IMR-90 (cell line): ENCODE data around the gene ATP5MC3. TPM values are rescaled to one million over a fixed set of nuclear protein-coding genes. Genes with fewer than 3 reads are reported as not detected.

ENCODE experiments used
- ATAC-seq: fragments of 200-7000 bp; cut with Tn5 transposase; 2 replicates; pipeline ENCODE4 v1.9.1; 2020; ENCODE audit warnings: low read depth, mild to moderate bottlenecking, moderate library complexity
- BruUV-seq: library from RNA; stranded (reverse); fragments of 400-500 nt; replicated peaks from 2 replicates; lab custom pipeline; 2021; lab: Mats Ljungman, UMichigan
- CTCF ChIA-PET: fragments of 300-600 bp; formaldehyde crosslinking; extraction: SDS; loops from one replicate; lab custom pipeline; 2021; ENCODE audit warnings: antibody characterized with exemption; lab: Yijun Ruan, JAX
- POLR2A ChIA-PET: fragments of 300-600 bp; sonication (Branson Sonifier 250); formaldehyde crosslinking; loops from one replicate; lab custom pipeline; 2022; ENCODE audit warnings: antibody characterized with exemption; ENCODE audit not compliant: unreplicated experiment; lab: Charles Lee
- DNase-seq: peaks from one replicate; pipeline ENCODE4 v3.0.0; 2013
- H2AFZ ChIP-seq: replicated peaks from 2 replicates; pipeline ENCODE3; 2013; ENCODE audit warnings: low read length, mild to moderate bottlenecking; ENCODE audit not compliant: poor library complexity
- H2AK5ac ChIP-seq: 2 replicates; pipeline ENCODE4 v1.6.1; 2013; ENCODE audit warnings: low read depth, low read length, inconsistent platforms
- H2AK9ac ChIP-seq: replicated peaks from 2 replicates; pipeline ENCODE3; 2013; ENCODE audit warnings: mild to moderate bottlenecking, low read depth, low read length, moderate library complexity; ENCODE audit not compliant: poor library complexity
- H2BK120ac ChIP-seq: 2 replicates; pipeline ENCODE4 v1.6.1; 2013; ENCODE audit warnings: low read depth, low read length, inconsistent platforms
- H2BK15ac ChIP-seq: 3 replicates; pipeline ENCODE4 v1.6.1; 2013; ENCODE audit warnings: low read depth, low read length, inconsistent platforms
- H2BK20ac ChIP-seq: 2 replicates; pipeline ENCODE4 v1.6.1; 2013; ENCODE audit warnings: low read depth, mild to moderate bottlenecking, inconsistent platforms, low read length, moderate library complexity
- H2BK5ac ChIP-seq: 2 replicates; pipeline ENCODE4 v1.6.1; 2013; ENCODE audit warnings: mild to moderate bottlenecking, low read depth, low read length, inconsistent platforms; ENCODE audit not compliant: poor library complexity, severe bottlenecking
- H3K14ac ChIP-seq: replicated peaks from 2 replicates; pipeline ENCODE4 v1.6.1; 2013; ENCODE audit warnings: low read depth, low read length, inconsistent platforms
- H3K18ac ChIP-seq: 2 replicates; pipeline ENCODE4 v1.6.1; 2013; ENCODE audit warnings: low read depth, low read length, control low read depth
- H3K23ac ChIP-seq: 2 replicates; pipeline ENCODE4 v1.6.1; 2013; ENCODE audit warnings: low read depth, low read length, inconsistent platforms
- H3K27ac ChIP-seq: 2 replicates; pipeline ENCODE4 v1.5.1; 2013; ENCODE audit warnings: mild to moderate bottlenecking, control low read depth, low read length; ENCODE audit not compliant: insufficient read depth
- H3K27me3 ChIP-seq: 2 replicates; pipeline ENCODE4 v1.6.1; 2013; ENCODE audit warnings: low read length; ENCODE audit not compliant: control insufficient read depth, insufficient read depth
- H3K36me3 ChIP-seq: 2 replicates; pipeline ENCODE4 v1.6.1; 2013; ENCODE audit warnings: low read length, mixed read lengths; ENCODE audit not compliant: control insufficient read depth, insufficient read depth
- H3K4ac ChIP-seq: 2 replicates; pipeline ENCODE4 v1.6.1; 2013; ENCODE audit warnings: low read depth, low read length, inconsistent platforms
- H3K4me1 ChIP-seq: 2 replicates; pipeline ENCODE4 v1.6.1; 2013; ENCODE audit warnings: low read length, mixed read lengths; ENCODE audit not compliant: control insufficient read depth, insufficient read depth
- H3K4me2 ChIP-seq: 2 replicates; pipeline ENCODE4 v1.6.1; 2013; ENCODE audit warnings: low read depth, mild to moderate bottlenecking, control low read depth, low read length, moderate library complexity
- H3K4me3 ChIP-seq: 2 replicates; pipeline ENCODE4 v1.5.1; 2013; ENCODE audit warnings: low read depth, mild to moderate bottlenecking, control low read depth, low read length, moderate library complexity; ENCODE audit not compliant: insufficient read depth
- H3K56ac ChIP-seq: 2 replicates; pipeline ENCODE4 v1.6.1; 2013; ENCODE audit warnings: low read length, inconsistent platforms; ENCODE audit not compliant: insufficient read depth; ENCODE audit errors: extremely low read depth
- H3K79me1 ChIP-seq, 2 experiments: 2 replicates each; pipeline ENCODE4 v1.6.1; 2013; ENCODE audit warnings: low read length in 2 of 2, inconsistent platforms in 1 of 2, low read depth in 1 of 2
- H3K9ac ChIP-seq: 2 replicates; pipeline ENCODE4 v1.6.1; 2013; ENCODE audit warnings: low read depth, low read length, control low read depth
- H3K9me1 ChIP-seq: 2 replicates; pipeline ENCODE4 v1.6.1; 2013; ENCODE audit warnings: low read length, inconsistent platforms; ENCODE audit not compliant: insufficient read depth
- H3K9me3 ChIP-seq: 2 replicates; pipeline ENCODE4 v1.6.1; 2013; ENCODE audit warnings: low read length; ENCODE audit not compliant: control insufficient read depth, insufficient read depth
- H4K20me1 ChIP-seq: 2 replicates; pipeline ENCODE4 v1.6.1; 2013; ENCODE audit warnings: low read length, inconsistent platforms; ENCODE audit not compliant: insufficient read depth
- H4K5ac ChIP-seq: 2 replicates; pipeline ENCODE4 v1.6.1; 2013; ENCODE audit warnings: mild to moderate bottlenecking, low read depth, low read length, control low read depth
- H4K8ac ChIP-seq, 2 experiments: 2 replicates each; pipeline ENCODE4 v1.6.1; 2013; ENCODE audit warnings: low read depth in 2 of 2, low read length in 2 of 2, control low read depth in 1 of 2, inconsistent platforms in 1 of 2
- H4K91ac ChIP-seq: 2 replicates; pipeline ENCODE4 v1.6.1; 2013; ENCODE audit warnings: low read depth, low read length, inconsistent platforms; ENCODE audit not compliant: insufficient read depth
- CHD1 ChIP-seq: IDR thresholded peaks from 2 replicates; pipeline ENCODE4 v1.6.1; 2012; ENCODE audit warnings: low read depth, low read length, improper control_type of control experiment
- CTCF ChIP-seq: conservative IDR thresholded peaks from 2 replicates; pipeline ENCODE4 v1.5.1; 2012; ENCODE audit warnings: mild to moderate bottlenecking, low read depth, low read length, improper control_type of control experiment
- FOS ChIP-seq: fragments of 150-350 bp; IDR thresholded peaks from 2 replicates; pipeline ENCODE4 v1.6.1; 2016; ENCODE audit warnings: low read depth, low read length
- MAFK ChIP-seq: IDR thresholded peaks from 2 replicates; pipeline ENCODE4 v1.6.1; 2012; ENCODE audit warnings: low read depth, low read length, improper control_type of control experiment
- MAZ ChIP-seq: IDR thresholded peaks from 2 replicates; pipeline ENCODE4 v1.6.1; 2012; ENCODE audit warnings: low read depth, mild to moderate bottlenecking, low read length, improper control_type of control experiment, moderate library complexity, borderline replicate concordance
- MXI1 ChIP-seq: IDR thresholded peaks from 2 replicates; pipeline ENCODE4 v1.6.1; 2012; ENCODE audit warnings: low read depth, mild to moderate bottlenecking, low read length, moderate library complexity, borderline replicate concordance
- NFE2L2 ChIP-seq: fragments of 150-350 bp; IDR thresholded peaks from 2 replicates; pipeline ENCODE4 v1.6.1; 2016; ENCODE audit warnings: low read depth, mild to moderate bottlenecking, low read length
- POLR2A ChIP-seq: IDR thresholded peaks from 2 replicates; pipeline ENCODE4 v1.6.1; 2012; ENCODE audit warnings: mild to moderate bottlenecking, low read depth, low read length
- RFX5 ChIP-seq: IDR thresholded peaks from 2 replicates; pipeline ENCODE4 v1.8.0; 2012; ENCODE audit warnings: low read depth, mild to moderate bottlenecking, low read length, moderate library complexity
- SMC3 ChIP-seq: fragments of 150-350 bp; IDR thresholded peaks from 2 replicates; pipeline ENCODE4 v1.6.1; 2016; ENCODE audit warnings: low read depth, mild to moderate bottlenecking, antibody characterized with exemption, low read length, moderate library complexity
- WGBS, 2 experiments: methylation state at CpG; one replicate each; pipeline versions ENCODE4 v1.1.5 to v1.1.7; 2013; ENCODE audit warnings: missing lambda C conversion rate in 2 of 2; ENCODE audit not compliant: insufficient read length in 1 of 2; ENCODE audit errors: extremely low coverage in 2 of 2; 5-methylcytosine and 5-hydroxymethylcytosine counted together
- dilution Hi-C: fragments of 300-500 bp; cut with HindIII; formaldehyde crosslinking; loops from one replicate; pipeline ENCODE4 v1.14.3; 2018; ENCODE audit warnings: low sequenced_read_pairs; ENCODE audit not compliant: unreplicated experiment
- in situ Hi-C: fragments of 300-500 bp; cut with MboI; formaldehyde crosslinking; loops from 3 replicates; pipeline ENCODE4 v1.14.3; 2019; ENCODE audit warnings: low sequenced_read_pairs, inconsistent platforms, mixed read lengths
- intact Hi-C: fragments of 100-400 bp; cut with micrococcal nuclease; formaldehyde crosslinking; loops from 2 replicates; pipeline ENCODE4 v1.10.0; 2022
- polyA plus RNA-seq, 3 experiments: library from polyadenylated mRNA; depleted of rRNA; stranded (reverse); fragments of >200 nt; gene quantifications; 2 replicates each; pipeline ENCODE4 v1.2.3, GENCODE V29; 2012; ENCODE audit warnings: low replicate concordance in 1 of 3
- total RNA-seq: library from RNA; depleted of rRNA; stranded (reverse); fragments of >200 nt; gene quantifications from 2 replicates; pipeline ENCODE4 v1.2.3, GENCODE V29; 2012

The ATP5MC3 gene
- total and polyA plus RNA-seq, 2 of the 4 experiments (the other 2 are of a cell fraction) = 167 to 365 TPM

- Histone ChIP-seq H3K14ac (no peak overlapping the region), H3K79me1 (peaks cover 25 to 56% of the 10 kb centered on the region in 2 experiments), H2AK5ac (no peak overlapping the region), H3K27me3 (no peaks in the 10 kb centered on the region), H2AK9ac (no peak overlapping the region), H3K18ac (no peak overlapping the region), H4K8ac (no peak overlapping the region), H3K4me1 (peaks cover 6% of the 10 kb centered on the region), H3K9me3 (no peaks in the 10 kb centered on the region), H2BK5ac (no peak overlapping the region), H3K56ac (no peak overlapping the region), H4K5ac (no peak overlapping the region), H3K36me3 (peaks cover 6% of the 10 kb centered on the region; the same call in 1 of the 2 replicates), H3K27ac (no peak overlapping the region), H2BK15ac (no peak overlapping the region), H4K91ac (no peak overlapping the region), H2BK120ac (no peak overlapping the region), H3K4ac (no peak overlapping the region), H3K9me1 (peaks cover 8% of the 10 kb centered on the region), H3K23ac (no peak overlapping the region), H3K9ac (no peak overlapping the region), H2BK20ac (no peak overlapping the region), H3K4me2 (no peak overlapping the region), H2AFZ (no peak overlapping the region), H4K20me1 (peaks cover 73% of the 10 kb centered on the region), H3K4me3 (no peak overlapping the region)
- ChIA-PET CTCF (no interaction called here), POLR2A (no interaction called here)
- DNase-seq (no peak), ATAC-seq (no peak)
- dilution Hi-C loops = no loop called here
- intact Hi-C loops = no loop called here
- no TSS peak for BruUV-seq
- no CpG with 5 or more reads among the region's 2 CpGs for WGBS, 2 experiments
- TF ChIP-seq NFE2L2 = no peak
- TF ChIP-seq CHD1 = no peak
- TF ChIP-seq MXI1 = no peak
- no peak for TF ChIP-seq FOS
- TF ChIP-seq RFX5 = no peak
- no peak for TF ChIP-seq MAFK
- TF ChIP-seq POLR2A = no peak
- no peak for TF ChIP-seq SMC3
- no peak for TF ChIP-seq MAZ
- TF ChIP-seq CTCF = no peak
- in situ Hi-C loops = no loop called here
These were observed 29.3 kb downstream of the ATP5MC3 start for GRCh38 chr2:175152242-175152641.
